Measurements from ENCODE around the gene SET. TPM values are rescaled to one million over a fixed set of nuclear protein-coding genes. Genes with fewer than 3 reads are reported as not detected.

The SET gene
- total and polyA plus RNA-seq, 4 donors, result 98.5 to 195 (median 178) TPM

DNA sequence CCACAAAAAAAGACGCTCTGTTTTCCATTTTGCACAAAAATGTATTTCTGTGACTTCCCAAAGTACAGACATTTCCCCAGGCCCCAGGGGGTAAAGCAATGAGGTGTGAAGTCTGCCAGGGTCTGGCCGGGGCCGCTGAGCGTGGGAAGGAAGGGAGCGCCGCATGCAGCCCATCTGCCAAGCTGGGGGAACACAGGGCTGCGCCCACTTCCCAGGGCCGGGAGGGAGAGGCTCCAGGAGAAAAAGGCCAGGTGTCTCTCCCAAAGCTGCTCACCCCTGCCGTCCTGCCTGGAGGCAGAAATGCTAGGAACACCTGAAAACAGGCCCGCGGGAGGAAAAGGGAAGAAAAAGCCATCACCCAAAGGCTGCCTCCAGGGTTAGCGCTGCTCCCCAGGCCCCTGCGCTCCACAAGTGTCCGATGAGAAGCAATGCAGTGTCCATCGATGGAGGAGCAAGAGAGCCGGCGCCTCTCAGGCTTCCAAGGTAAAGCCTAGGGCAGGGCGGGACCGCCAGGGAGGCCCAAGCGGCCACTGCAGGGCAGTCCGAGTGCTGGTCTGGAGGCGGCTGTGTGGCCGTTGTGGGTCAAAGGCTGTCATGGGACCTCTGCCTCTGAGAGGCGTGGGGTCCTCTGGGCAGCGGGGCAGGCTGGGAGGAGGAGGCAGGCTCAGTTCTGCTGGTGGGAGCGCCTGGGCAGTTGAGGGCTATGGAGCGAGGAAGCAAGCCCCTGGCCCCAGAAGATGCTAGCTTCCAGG, 40.9 kb downstream of the SET start:
- Histone ChIP-seq H3K9me3 (ENCODE audit: control insufficient read depth, low read length) (no peaks in the 10 kb centered on the region), H3K27me3 (ENCODE audit: control insufficient read depth in 1 of 2, insufficient read depth in 2 of 2, low read length in 1 of 2) (no peaks in the 10 kb centered on the region), H3K4me1 (ENCODE audit: control insufficient read depth in 1 of 2, insufficient read depth in 2 of 2, low read length in 2 of 2) (no peaks in the 10 kb centered on the region), H3K27ac (ENCODE audit: low read depth in 1 of 2, low read length in 2 of 2) (no peak overlapping the region), H3K4me3 (ENCODE audit: low read length in 2 of 2) (no peak overlapping the region), H3K36me3 (ENCODE audit: control insufficient read depth in 1 of 2, insufficient read depth in 2 of 2, low read length in 1 of 2) (peaks cover 0 to 1% of the 10 kb centered on the region in 2 donors)
- intact Hi-C loops (cut with DNase I), result no loop called here
- 84 to 87% methylated on average over 27 of the region's 27 CpGs for WGBS, 2 donors
- DNase-seq (no peak), ATAC-seq (ENCODE audit: low FRiP score) (no peak)

DNA sequence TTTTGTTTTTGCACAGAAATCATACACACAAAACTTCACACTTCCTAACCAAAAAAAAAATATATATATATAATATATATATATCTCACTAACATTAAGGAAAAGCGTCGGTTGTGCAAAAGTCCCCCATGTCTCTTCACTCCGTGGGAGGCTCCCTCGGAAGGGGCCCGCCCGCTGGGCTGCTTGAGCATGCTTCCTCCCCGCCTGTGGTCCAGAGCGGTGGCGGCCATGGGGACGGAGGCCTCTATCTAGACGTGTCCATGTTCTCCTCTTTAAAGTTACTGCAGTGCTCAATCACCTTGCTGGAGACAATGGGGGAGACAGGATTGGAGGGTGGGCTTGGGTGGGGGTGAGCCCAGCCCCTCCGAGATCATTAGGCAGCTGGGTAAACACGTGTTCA, 42.1 kb downstream of the SET start:
- H3K27ac ChIP-seq (ENCODE audit: low read depth in 1 of 2, low read length in 2 of 2), result no peak overlapping the region
- 84 to 87% methylated on average over 13 of the region's 13 CpGs for WGBS, 2 donors
- ATAC-seq (ENCODE audit: low FRiP score), result no peak
- intact Hi-C loops (cut with DNase I), result no loop called here
- H3K9me3 ChIP-seq (ENCODE audit: control insufficient read depth, low read length), result no peaks in the 10 kb centered on the region
- H3K4me3 ChIP-seq (ENCODE audit: low read length in 2 of 2), result no peak overlapping the region
- H3K36me3 ChIP-seq (ENCODE audit: control insufficient read depth in 1 of 2, insufficient read depth in 2 of 2, low read length in 1 of 2), result peaks cover 0 to 2% of the 10 kb centered on the region in 2 donors
- no peaks in the 10 kb centered on the region for H3K4me1 ChIP-seq (ENCODE audit: control insufficient read depth in 1 of 2, insufficient read depth in 2 of 2, low read length in 2 of 2)
- H3K27me3 ChIP-seq (ENCODE audit: control insufficient read depth in 1 of 2, insufficient read depth in 2 of 2, low read length in 1 of 2), result no peaks in the 10 kb centered on the region
- DNase-seq, result no peak

DNA sequence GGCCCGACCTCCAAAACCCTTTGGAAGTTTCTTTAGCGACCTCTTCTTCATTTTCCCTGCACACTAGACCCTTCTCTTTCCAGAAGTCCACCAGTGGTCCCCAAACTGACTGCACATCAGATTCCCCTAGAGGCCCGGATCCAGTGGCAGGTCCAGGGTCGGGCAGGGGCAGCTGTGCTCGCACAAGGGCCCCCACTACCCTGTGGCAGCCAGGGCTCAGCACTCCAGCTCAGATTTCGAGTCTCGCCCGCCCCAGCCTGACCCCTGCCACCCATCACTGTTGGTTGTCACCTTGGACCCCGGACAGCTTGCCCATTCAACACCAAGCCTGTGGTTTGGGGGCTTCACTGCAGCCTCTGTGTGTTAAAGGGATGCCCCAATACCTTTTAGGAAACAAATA, 42.7 kb downstream of the SET start:
- peaks cover 0 to 2% of the 10 kb centered on the region in 2 donors for H3K36me3 ChIP-seq (ENCODE audit: control insufficient read depth in 1 of 2, insufficient read depth in 2 of 2, low read length in 1 of 2)
- DNase-seq, result no peak

DNA sequence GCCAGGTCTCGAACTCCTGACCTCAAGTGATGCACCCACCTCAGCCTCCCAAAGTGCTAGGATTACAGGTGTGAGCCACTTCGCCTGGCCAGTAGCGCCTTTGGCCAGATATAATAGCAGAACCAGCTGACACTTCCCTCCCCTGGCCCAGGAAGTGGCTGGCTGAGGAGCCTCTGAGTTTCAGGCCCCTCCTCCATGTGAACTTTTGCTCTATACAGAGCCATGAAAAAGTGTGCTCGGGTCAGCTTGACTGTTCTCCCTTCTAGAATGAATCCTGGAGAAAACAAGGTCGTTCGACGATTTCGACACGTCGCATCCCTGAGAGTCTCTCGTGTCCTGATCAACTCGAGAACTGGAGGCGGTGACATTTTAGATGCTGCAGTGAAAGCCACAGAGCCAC, 43.6 kb downstream of the SET start:
- no peak for DNase-seq
- Histone ChIP-seq H3K27ac (ENCODE audit: low read depth in 1 of 2, low read length in 2 of 2) (no peak overlapping the region), H3K27me3 (ENCODE audit: control insufficient read depth in 1 of 2, insufficient read depth in 2 of 2, low read length in 1 of 2) (no peaks in the 10 kb centered on the region), H3K4me1 (ENCODE audit: control insufficient read depth in 1 of 2, insufficient read depth in 2 of 2, low read length in 2 of 2) (no peaks in the 10 kb centered on the region), H3K36me3 (ENCODE audit: control insufficient read depth in 1 of 2, insufficient read depth in 2 of 2, low read length in 1 of 2) (peaks cover 0 to 2% of the 10 kb centered on the region in 2 donors), H3K4me3 (ENCODE audit: low read length in 2 of 2) (no peak overlapping the region), H3K9me3 (ENCODE audit: control insufficient read depth, low read length) (no peaks in the 10 kb centered on the region)
- no peak for ATAC-seq (ENCODE audit: low FRiP score)
- 88 to 89% methylated on average over 13 of the region's 13 CpGs for WGBS, 2 donors
- intact Hi-C loops (cut with DNase I), result no loop called here

More for the DNA sequence above, 42.7 kb downstream of the SET start:
- Histone ChIP-seq H3K27me3 (ENCODE audit: control insufficient read depth in 1 of 2, insufficient read depth in 2 of 2, low read length in 1 of 2) (no peaks in the 10 kb centered on the region), H3K4me3 (ENCODE audit: low read length in 2 of 2) (no peak overlapping the region), H3K4me1 (ENCODE audit: control insufficient read depth in 1 of 2, insufficient read depth in 2 of 2, low read length in 2 of 2) (no peaks in the 10 kb centered on the region), H3K9me3 (ENCODE audit: control insufficient read depth, low read length) (no peaks in the 10 kb centered on the region), H3K27ac (ENCODE audit: low read depth in 1 of 2, low read length in 2 of 2) (no peak overlapping the region)
- no peak for ATAC-seq (ENCODE audit: low FRiP score)
- WGBS, 2 donors, result 81 to 82% methylated on average over 9 of the region's 9 CpGs
- intact Hi-C loops (cut with DNase I), result no loop called here

DNA sequence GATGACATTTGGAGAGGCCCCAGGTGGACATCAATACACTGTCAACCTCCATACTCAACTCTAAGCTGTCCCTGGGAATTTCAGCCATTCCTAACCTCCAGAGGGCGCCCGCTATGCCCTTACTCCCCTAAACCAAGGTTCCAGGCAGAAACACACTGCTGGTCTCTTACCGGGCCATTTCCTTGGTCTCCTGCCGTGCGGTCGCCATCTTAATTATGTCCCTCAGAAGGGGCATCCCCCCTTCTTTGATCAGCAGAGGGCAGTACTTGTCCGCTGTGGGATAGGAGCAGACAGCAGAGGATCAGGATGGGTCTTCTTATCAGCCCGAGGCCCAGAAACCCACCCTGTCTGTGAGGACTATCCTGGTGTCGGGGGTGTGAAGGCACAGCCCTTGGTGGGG, 44.2 kb downstream of the SET start:
- peaks cover 0 to 2% of the 10 kb centered on the region in 2 donors for H3K36me3 ChIP-seq (ENCODE audit: control insufficient read depth in 1 of 2, insufficient read depth in 2 of 2, low read length in 1 of 2)
- H3K27me3 ChIP-seq (ENCODE audit: control insufficient read depth in 1 of 2, insufficient read depth in 2 of 2, low read length in 1 of 2), result no peaks in the 10 kb centered on the region

DNA sequence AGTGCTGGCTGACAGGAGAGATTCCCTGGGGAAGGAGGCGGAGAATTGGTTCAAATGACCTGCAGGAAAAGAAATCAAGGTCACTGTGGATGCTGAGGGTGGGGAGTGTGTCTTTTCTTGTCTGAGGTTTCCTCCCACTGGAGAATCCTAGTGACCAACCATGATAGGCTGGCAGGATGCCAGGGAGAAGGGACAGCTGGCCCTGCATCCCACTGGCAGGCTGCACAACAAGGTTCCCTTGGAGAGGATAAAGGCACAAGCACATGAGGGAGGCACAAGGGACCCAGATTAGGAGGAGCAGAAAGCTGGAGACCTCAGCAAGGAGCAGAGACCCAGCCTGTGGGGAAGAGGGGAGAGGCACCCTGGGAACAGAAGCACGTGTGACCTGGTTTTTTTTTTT, 46.4 kb downstream of the SET start:
- intact Hi-C loops (cut with DNase I), result no loop called here
- Histone ChIP-seq H3K36me3 (ENCODE audit: control insufficient read depth in 1 of 2, insufficient read depth in 2 of 2, low read length in 1 of 2) (peaks cover 0 to 5% of the 10 kb centered on the region in 2 donors), H3K4me1 (ENCODE audit: control insufficient read depth in 1 of 2, insufficient read depth in 2 of 2, low read length in 2 of 2) (no peaks in the 10 kb centered on the region), H3K4me3 (ENCODE audit: low read length in 2 of 2) (no peak overlapping the region), H3K9me3 (ENCODE audit: control insufficient read depth, low read length) (no peaks in the 10 kb centered on the region), H3K27me3 (ENCODE audit: control insufficient read depth in 1 of 2, insufficient read depth in 2 of 2, low read length in 1 of 2) (no peaks in the 10 kb centered on the region), H3K27ac (ENCODE audit: low read depth in 1 of 2, low read length in 2 of 2) (no peak overlapping the region)
- no peak for ATAC-seq (ENCODE audit: low FRiP score)
- 65 to 94% methylated on average over 2 of the region's 2 CpGs for WGBS, 2 donors
- DNase-seq, result no peak

More for the DNA sequence above, 44.2 kb downstream of the SET start:
- intact Hi-C loops (cut with DNase I), result no loop called here
- peak in 1 of 2 donors; percentile 70 for DNase-seq
- WGBS, 2 donors, result 29 to 35% methylated on average over 9 of the region's 9 CpGs
- Histone ChIP-seq H3K27ac (ENCODE audit: low read depth in 1 of 2, low read length in 2 of 2) (no peak overlapping the region), H3K9me3 (ENCODE audit: control insufficient read depth, low read length) (no peaks in the 10 kb centered on the region), H3K4me1 (ENCODE audit: control insufficient read depth in 1 of 2, insufficient read depth in 2 of 2, low read length in 2 of 2) (no peaks in the 10 kb centered on the region), H3K4me3 (ENCODE audit: low read length in 2 of 2) (no peak overlapping the region)
- peak; percentile 27 for ATAC-seq (ENCODE audit: low FRiP score)

DNA sequence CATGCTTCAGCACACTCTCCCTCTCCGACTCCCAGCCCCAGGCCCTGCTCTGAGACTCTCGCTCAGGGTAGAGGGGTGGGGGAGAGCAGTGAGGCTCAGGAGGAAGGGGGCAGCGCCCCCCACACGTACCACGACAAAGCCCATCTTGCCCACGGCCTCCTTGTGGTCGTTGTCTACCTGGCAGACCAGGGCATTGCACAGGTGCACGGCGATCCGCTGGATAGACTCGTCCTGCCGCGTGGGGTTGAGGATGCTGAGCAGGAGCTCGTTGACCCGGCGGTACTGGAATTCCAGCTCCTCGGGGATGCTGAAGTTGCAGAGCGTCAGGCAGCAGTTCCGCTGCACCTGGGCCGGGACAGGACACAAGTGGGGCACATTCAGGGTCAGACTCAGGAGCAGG, 53.4 kb downstream of the SET start:
- peaks cover 0 to 3% of the 10 kb centered on the region in 2 donors for H3K36me3 ChIP-seq (ENCODE audit: control insufficient read depth in 1 of 2, insufficient read depth in 2 of 2, low read length in 1 of 2)
- no peaks in the 10 kb centered on the region for H3K9me3 ChIP-seq (ENCODE audit: control insufficient read depth, low read length)
- H3K27ac ChIP-seq (ENCODE audit: low read depth in 1 of 2, low read length in 2 of 2), result no peak overlapping the region
- intact Hi-C loops (cut with DNase I), result no loop called here
- WGBS, 2 donors, result 84 to 86% methylated on average over 20 of the region's 20 CpGs
- DNase-seq (no peak), ATAC-seq (ENCODE audit: low FRiP score) (no peak)
- H3K4me1 ChIP-seq (ENCODE audit: control insufficient read depth in 1 of 2, insufficient read depth in 2 of 2, low read length in 2 of 2), result no peaks in the 10 kb centered on the region
- no peak overlapping the region for H3K4me3 ChIP-seq (ENCODE audit: low read length in 2 of 2)
- no peaks in the 10 kb centered on the region for H3K27me3 ChIP-seq (ENCODE audit: control insufficient read depth in 1 of 2, insufficient read depth in 2 of 2, low read length in 1 of 2)

DNA sequence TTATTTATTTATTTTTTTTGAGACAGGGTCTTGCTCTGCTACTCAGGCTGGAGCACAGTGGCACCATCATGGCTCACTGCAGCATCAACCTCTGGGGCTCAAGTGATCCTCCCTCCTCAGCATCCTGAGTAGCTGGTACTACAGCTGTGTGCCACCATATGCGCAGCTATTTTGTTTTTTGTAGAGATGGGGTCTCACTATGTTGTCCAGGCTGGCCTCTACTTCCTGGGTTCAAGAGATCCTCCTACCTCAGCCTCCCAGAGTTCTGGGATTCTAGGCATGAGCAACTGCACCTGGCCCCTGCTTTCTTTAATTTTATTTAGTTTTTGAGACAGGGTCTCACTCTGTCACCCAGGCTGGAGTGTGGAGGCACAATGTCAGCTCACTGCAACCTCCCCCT, 54.4 kb downstream of the SET start:
- Histone ChIP-seq H3K4me1 (ENCODE audit: control insufficient read depth in 1 of 2, insufficient read depth in 2 of 2, low read length in 2 of 2) (no peaks in the 10 kb centered on the region), H3K9me3 (ENCODE audit: control insufficient read depth, low read length) (no peaks in the 10 kb centered on the region), H3K27me3 (ENCODE audit: control insufficient read depth in 1 of 2, insufficient read depth in 2 of 2, low read length in 1 of 2) (no peaks in the 10 kb centered on the region), H3K27ac (ENCODE audit: low read depth in 1 of 2, low read length in 2 of 2) (no peak overlapping the region), H3K36me3 (ENCODE audit: control insufficient read depth in 1 of 2, insufficient read depth in 2 of 2, low read length in 1 of 2) (peaks cover 0 to 3% of the 10 kb centered on the region in 2 donors), H3K4me3 (ENCODE audit: low read length in 2 of 2) (no peak overlapping the region)
- 97 to 100% methylated on average over 1 of the region's 1 CpG for WGBS, 2 donors
- DNase-seq, result no peak
- ATAC-seq (ENCODE audit: low FRiP score), result no peak
- intact Hi-C loops (cut with DNase I), result no loop called here
